CD4-positive, alpha-beta T cell treated with Interleukin-6 for 4 hours (primary cell): ENCODE data around the gene LRIG1.
A peak's percentile ranks its signal among the peaks of the same experiment; 100 is the strongest.

Source experiments
- DNase-seq: peaks from one replicate; pipeline ENCODE4 v3.0.0-alpha.2; 2020; ENCODE audit warnings: mixed read lengths

The LRIG1 gene

DNA sequence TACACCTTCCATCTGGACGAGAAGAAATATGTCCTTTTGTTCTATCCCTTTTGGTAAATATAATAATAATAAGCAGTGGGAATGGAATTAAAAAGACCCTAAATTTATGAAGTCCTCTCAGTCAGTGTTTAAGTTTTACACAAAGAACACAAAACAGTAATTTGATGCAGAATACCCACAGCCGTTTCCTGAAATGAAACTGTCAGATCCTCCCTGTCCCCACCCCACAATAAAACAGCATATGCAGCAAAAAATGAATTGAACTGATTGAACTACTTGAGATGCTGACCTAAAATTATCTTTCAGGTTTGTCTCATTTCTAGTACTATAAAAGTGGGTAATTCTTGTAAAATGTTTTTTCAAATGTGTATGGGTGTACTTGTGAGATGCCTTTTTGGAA lies 2.2 kb upstream of the LRIG1 start:
- DNase-seq: no peak

DNA sequence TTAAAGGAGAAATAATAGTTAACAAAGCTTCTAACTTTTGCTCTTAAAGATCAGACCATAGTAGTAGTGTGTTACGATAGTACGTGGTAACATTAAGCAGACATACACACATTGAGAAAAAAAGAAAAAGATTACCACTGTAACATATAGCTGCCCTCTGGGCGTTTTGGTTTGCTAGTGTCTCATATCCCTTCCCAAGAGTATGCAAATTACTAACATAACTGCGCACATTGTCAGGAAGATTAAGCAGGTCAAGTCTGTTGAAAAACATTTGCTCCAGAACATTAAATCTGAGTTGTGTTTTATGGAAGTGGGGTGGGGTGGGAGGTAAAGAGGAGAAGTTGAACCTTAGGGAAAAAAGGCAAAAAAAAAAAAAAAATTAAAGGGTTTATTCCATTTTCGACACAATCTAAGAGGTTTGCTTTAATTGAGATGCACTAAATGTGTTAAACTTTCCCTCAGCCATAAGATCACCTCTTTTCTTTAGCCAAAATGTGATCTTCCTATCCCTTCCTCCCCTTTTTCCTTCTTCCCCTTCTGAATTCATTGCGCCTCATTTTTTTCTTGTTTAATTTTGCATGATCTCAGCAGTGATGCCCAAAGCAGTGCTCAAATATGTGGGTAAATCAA lies 1.5 kb upstream of the LRIG1 start:
- DNase-seq: no peak

DNA sequence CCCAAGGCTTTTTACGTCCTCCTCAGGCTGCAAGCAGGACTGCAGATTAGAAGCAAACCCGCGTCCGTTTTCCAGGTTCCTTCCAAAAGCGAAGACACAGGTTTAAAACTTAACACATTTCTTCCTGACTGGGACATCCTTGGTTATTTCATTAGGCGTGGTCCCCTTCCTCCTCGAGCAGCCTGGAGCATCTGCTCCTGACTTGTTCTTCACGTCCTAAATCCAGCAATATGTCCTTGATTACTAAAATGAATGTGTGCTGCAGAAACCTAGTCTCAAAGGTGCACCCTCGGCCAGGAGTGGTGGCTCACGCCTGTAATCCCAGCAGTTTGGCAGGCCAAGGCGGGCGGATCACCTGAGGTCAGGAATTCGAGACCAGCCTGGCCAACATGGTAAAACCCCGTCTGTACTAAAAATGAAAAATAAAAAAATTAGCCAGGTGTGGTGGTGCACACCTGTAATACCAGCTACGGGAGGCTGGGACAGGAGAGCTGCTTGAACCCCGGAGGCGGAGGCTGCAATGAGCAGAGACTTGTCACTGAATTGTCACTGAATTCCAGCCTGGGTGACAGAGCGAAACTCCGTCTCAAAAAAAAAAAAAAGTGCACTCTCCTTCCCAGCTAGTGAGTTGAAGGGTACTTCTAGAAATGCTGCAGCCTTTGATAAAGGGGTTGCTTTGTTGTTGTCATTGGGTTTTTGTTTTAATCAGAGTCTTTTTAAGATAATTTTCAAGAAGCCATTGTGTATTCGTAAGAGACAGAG lies 842 bp upstream of the LRIG1 start:
- no peak for DNase-seq

DNA sequence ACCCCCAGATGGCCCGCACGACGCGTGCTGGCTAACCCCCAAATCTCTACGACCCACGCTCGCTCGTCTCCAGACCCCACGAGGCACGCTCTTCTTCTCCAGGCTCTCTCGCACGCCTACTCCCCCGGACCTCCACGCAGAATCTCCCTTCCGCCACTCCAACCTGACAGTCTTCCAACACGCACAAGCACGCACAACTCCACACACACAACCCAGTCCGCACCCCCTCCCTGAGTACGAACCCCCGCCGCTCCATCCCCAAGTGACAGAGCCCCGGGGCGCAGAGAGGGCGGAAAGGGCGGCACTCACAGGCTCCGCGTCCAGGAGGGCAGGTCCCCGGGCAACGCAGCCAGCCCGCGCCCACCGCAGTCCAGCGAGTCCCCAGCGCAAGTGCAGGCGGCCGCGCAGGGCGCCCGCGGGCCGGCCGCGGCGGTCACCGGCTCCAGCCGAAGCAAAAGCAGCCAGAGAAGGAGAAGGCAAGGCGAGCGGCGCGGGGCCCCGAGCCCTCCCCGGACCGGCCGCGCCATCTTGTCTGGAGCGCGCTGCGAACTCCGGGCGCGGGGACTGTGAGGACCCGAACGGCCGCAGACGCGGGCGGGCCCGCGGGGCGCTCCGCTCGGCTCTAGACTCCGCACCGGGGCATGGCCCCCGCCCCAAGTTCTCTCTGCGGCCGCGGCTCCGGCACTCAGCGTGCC lies 794 bp downstream of the LRIG1 start:
- DNase-seq: peak; percentile 44

DNA sequence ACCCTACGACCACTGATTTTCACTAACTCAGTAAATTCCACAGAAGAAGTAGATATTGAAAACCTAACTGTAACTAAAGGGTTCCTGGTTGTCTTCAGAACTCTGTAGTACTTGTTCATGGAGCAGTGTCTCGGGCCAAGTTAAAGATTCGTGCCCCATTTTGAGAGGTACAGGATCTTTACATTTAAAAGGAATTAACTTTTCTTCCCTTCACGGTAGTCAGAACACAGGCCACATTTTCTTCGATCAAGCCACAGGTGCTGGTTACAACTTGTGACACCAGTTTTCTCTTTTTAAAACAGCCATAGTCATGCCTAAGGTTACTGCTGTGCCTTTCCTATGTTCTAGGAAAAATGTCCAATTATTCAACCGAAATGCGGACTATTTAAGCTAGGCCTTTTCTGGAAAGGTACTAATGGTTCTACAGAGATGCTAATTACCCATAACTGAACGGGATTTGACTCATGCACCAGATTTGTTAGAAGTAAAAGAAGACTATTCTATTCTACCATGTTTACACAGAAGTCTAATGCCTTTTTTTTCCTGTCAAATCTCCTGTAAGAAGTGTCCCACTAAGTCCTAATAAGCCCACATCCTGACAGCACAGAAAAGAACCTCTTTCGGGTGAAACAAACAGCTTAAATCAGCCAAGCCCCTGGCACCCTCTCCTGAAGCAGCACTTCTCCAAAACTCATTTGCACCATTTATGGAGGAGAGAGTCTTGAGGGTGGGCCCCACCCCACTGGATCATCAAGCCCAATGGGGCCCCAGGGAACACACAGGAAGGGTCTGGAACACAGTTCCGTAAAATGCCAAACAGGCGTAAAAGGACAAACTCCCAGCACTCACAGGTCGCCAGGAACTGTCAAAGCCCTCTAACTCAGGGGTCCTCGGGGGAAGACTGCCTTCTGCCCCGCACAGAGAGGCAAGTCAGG lies 1.9 kb downstream of the LRIG1 start:
- no peak for DNase-seq

DNA sequence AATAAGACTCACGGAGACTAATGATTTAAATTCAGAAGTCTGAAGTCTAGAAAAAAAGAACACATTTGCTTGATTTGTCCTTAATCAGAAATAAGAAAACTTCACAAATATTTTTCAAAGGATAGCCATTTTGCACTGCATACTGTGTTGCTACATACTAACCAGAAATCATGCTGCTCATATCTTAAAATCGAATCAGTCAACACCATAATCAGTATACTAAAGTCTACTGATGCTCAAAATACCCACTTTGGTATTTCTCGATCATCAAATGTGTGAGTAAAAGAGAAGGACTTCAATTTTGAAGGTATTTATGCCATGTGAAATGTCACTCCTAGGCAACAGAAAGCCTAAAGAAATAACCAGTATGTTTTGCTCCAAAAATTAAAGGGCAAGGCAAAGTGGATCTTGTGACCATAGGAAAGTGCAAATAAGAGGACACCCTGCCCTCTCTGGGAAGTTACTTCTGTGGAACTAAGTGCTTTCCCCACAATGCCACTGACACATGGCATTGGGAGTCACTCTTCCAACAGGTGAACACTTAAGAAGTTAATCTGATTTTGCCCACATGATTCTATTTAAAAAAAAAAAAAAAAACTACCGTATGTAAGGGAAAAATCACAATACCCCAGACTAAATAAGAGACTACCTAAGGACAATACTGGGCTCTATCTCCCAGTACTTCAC lies 2.7 kb downstream of the LRIG1 start:
- DNase-seq: no peak

DNA sequence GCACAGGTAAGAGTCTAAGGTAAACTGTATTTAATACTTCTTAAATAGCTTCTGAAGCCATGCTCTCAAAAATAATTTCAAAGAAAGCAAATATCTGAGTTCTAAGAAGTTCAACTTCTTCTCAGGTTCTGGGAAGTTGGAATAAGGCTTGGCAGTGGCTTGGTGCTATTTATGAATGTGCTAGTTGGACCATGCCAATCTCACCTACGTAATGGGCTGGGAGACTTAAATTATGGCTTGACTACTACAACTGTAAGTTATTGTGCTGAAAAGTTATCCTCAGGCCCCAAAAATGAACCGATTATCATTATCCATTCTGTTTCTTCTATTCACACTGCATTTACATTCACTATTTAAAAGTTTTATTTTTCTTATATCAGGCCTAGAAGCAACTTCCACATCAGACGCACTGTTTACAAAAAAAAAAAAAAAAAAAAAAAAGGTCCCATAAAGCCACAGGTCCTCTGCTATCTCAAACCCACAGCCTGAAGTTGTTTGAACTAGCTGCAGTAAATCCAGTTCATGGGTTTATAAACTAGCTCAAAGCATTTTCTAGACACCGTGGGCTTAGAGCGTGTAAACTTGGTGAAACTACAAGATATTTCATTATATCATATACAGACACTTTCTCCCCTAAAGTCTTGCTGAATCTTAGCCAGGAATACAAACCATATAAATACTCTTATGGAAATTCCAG lies 3.4 kb downstream of the LRIG1 start:
- DNase-seq: peak; percentile 24

DNA sequence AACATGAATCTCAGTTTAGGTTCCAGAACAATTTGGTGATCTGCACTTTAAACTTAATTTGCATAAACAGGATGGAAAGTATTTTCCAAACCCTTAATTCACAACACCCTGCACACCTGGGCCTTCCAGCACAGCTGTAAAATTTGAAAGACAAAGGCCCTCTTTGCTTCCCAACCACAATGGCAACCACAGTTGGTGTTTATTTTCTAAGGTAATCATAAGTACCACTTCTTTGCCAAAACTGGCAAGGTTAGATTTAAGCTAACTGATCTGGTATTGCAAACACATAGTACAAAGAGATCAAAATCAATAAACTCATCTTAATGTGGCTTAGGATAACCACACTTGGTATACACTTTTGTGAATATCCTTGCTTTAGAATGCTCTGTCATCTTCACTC lies 4.1 kb downstream of the LRIG1 start:
- peak; percentile 13 for DNase-seq

DNA sequence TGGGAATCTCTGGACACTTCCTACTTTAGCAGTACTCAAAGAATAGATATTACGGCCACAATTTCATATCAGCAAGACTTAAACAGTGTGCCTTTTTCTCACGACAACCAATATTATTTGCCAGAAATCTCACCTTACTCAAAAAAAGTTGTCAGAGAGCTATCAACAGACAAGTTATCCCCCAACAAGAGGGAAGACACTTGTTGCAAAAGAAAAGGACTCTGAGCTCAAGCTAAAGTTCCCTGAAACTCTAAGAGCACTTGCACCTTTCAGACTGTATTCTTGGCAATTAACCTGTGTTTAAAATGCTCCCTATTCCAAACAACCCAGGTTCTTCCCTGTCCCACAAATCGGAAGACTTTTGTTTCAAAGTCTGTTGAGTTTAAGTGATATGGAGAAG lies 4.5 kb downstream of the LRIG1 start:
- no peak for DNase-seq

DNA sequence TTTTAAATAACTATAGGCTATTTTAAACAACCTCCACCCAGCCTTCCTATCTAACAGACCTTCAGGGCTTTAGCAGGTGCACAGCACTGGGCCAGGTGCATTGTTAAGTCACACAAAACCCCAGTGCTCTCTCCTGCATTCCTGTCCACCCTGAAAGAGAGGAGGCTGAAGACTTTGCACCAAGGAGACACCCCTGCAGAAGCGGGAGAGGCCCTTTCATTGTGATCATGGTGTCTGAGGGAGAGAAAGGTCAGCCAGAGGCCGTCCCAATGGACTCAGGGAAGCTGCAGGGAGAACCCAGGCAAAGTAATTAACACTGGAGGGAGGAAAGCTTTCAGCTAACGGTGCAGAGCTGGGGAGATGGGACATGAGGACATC lies 5.2 kb downstream of the LRIG1 start:
- DNase-seq: no peak

DNA sequence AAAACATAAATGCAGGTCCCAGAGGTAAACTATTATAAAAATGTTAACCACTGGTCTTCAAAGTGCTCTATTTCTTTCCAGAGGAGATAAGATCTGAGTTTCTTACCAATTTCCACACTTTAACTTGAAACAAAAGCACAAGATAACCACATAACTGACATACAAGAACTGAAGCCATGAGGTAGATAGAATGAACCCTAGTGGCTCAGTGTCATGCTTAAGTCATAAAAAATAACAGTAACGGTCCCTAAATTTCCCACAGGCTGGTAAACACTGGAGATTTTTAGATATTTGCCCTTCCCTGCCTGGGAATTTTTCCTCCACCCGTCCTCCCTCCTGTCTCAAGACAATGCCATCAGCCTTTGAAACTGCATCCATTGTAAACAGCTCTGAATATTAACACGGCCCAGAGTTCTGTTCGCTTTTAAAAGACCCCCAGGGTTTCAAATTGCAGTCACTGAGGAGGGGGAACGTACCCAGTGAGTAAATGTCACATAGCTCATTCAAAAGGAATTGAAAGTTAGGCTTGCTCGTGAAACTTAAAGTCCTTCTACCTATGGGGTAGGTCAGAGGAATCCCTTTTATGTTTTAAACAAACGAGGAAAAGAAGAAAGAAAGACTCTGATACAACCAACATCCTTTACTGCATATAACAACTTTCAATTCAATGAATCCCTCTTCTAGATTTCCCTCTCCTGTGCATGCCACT lies 5.7 kb downstream of the LRIG1 start:
- DNase-seq: no peak

DNA sequence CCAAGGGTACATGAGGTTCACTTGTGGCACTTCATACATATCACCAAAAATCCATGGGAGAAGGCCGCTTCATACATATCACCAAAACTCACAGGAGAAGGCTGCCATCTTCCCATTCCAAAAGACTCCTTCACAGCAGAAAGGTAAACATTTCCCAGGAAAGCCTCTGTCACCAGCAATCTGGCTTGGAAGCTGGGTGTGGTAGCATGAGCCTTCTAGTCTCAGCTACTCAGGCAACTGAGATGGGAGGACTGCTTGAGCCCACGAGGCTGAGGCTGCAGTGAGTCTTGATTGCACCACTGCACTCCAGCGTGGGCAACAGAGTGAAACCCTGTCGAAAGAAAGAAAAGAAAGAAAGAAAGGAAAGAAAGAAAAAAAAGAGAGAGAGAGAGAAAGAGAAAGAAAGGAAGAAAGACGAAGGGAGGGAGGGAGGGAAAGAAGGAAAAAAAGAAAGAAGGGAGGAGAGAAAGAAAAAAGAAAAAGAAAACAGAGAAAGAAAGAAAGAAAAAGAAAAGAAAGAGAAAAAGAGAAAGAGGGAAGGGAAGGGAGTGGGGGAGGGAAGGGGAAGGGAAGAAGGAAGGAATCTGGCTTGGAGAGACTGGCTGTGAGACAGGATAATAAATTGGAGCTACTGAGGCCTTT lies 7.2 kb downstream of the LRIG1 start:
- no peak for DNase-seq

DNA sequence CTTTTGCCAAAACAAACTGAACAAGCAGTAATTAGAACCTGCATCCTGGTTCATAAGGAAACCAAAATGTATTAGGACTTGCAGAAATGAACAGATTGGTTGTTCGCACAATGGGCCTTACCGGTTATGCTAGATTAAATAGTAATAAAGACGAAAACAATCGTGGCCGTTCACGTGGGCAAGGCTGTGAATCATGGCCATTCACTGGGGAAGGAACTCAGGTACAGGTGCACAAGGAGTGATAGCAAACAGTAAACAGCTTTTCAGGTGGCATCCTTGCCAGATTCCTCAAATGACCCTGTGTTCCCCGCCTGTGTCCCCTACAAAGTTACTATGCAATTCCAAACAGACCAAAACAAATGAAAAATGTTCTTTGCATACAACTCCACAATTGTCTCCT lies 8.2 kb downstream of the LRIG1 start:
- peak; percentile 14 for DNase-seq

DNA sequence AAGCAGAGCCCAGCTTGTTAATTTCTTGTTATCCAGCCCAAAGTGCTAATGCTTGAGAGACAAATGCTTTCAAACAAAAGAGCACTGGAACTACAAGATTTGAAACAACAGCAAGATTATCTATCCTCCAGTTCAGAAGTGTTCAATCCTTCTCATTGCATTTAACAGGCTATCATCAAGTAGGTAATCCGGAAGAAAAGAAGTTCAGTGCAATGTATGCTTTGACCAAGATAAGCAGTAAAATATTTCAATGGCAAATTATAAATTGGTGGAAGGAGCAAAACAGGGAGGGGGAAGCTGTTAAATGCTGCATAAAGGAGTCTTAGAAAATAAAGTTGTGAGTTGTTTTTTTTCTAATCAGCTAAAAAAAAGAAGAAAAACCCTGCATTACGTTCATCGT lies 8.8 kb downstream of the LRIG1 start:
- DNase-seq: no peak

DNA sequence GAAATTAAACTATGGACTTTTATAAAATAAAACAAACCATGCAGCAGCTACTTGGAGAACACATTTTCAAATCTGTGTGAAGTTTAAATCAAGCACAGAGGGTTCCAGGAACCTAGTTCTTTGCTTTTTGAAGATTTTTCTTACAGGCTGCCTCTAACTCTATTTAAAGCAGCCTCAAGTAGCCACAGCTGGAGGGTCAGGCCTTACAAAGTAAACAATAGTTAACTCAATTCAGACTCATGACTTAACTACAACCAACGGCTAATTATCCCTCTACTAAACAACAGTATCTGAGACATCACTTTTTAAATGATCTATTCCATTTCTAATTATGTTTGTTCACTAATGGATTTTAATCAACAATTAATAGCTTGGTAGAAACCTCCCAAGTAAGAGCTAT lies 9.8 kb downstream of the LRIG1 start:
- no peak for DNase-seq

DNA sequence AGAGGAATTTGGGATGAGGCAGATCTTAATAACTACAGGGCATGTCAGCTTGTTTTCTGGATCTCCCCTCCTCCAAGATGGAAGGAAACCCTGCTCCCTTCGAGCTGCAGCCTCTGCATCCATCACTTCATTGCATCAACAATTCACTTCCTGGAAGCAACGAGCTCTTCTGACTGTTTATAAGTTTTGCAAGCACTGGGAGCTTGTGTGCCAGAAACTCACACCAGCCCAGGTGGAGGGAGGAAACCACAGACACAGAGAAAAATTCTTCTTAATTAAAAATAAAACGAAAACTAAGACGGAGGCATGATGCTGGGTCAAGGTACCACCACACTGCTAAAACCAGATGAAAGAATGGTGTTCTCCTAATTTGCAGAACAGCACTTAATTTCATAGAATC lies 10.6 kb downstream of the LRIG1 start:
- peak; percentile 55 for DNase-seq

DNA sequence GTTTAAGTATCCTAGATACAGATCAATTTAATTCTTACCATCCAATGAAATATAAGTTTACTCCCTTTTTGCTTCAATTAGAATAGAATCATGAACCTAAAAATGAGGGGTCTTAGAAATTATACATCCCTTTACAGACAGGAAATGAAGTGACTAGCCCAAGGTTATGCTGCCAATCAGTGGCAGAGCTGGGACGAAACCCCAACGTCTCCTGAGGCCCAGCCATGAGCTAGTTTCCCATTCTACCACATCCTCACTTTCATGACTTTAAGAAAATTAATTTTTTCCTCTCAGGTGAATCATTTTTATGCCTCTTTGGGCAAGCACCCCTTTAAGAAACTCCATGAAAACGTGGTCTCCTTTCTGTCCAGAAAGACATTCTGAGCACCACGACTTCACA lies 11.2 kb downstream of the LRIG1 start:
- DNase-seq: peak; percentile 42

DNA sequence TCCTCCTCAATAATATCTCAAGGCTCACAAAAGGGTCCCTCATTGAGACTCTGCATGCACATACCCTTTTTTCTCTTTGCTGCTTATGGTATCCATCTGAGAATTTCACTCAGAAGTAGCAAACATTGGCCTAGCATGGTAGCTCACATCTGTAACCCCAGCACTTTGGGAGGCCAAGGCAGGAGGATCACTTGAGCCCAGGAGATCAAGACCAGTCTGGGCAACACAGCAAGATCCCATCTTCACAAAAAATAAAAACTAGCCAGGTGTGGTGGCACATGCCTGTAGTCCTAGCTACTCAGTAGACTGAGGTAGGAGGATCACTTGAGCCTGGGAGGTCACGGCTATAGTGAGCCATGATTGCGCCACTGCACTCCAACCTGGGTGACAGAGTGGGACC lies 11.7 kb downstream of the LRIG1 start:
- DNase-seq: no peak

DNA sequence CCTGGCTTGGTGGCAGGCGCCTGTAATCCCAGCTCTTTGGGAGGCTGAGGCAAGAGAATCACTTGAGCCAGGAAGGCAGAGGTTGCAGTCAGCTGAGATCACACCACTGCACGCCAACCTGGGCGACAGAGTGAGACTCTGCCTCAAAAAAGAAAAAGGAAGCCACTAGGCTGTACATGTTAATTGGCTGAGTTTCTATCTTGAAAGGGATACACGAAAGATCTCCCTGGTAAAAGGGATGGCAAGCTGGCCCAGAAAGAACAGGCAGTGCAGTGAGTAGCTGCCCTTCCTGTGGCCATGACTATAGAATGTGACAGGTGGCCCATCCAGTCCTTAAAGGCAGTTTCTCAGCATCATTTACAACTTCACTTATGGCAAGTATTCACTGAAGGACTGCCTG lies 12.3 kb downstream of the LRIG1 start:
- peak; percentile 36 for DNase-seq

DNA sequence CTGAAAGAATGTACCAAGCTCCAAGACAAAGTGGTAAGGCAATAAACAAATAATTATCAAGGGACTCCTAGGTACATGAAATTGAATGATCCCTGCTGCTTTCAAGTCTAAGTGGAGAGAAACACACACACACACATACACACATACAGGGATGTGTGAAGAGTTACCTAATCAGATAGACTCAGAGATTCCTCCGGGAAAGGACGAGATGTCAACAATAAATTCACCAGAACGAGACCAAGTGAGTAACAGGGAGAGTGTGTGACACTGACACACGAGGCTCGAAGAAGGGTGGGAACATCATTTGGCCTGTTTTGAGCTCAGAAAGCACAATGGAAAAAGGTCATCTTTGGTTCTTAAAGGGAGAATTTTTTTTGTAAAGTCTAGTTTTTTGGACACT lies 13.4 kb downstream of the LRIG1 start:
- DNase-seq: no peak

DNA sequence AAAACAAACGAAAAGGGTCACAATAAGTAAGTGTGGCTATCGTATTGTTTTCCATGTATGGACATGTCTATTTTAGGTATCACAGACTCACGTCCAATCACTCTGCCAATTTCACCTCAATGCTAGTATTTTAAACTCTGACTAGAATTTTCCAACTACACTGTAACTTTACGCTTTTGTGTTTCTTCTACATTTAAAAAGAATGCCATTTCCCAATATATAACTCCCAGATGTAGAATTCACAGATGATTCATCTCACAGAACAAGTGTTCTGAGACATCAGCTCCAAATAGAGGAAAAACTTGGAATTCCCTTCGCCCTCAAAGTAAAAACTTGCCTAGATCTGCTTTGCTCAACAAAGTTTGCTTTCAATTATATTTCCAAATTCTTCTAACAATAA lies 14.2 kb downstream of the LRIG1 start:
- DNase-seq: no peak
